ENCODE data around the gene C10orf95.

GRCh38 chr10:102401735-102402511 is 49.4 kb downstream of the C10orf95 start:
- TF ChIP-seq, protein P1, sequence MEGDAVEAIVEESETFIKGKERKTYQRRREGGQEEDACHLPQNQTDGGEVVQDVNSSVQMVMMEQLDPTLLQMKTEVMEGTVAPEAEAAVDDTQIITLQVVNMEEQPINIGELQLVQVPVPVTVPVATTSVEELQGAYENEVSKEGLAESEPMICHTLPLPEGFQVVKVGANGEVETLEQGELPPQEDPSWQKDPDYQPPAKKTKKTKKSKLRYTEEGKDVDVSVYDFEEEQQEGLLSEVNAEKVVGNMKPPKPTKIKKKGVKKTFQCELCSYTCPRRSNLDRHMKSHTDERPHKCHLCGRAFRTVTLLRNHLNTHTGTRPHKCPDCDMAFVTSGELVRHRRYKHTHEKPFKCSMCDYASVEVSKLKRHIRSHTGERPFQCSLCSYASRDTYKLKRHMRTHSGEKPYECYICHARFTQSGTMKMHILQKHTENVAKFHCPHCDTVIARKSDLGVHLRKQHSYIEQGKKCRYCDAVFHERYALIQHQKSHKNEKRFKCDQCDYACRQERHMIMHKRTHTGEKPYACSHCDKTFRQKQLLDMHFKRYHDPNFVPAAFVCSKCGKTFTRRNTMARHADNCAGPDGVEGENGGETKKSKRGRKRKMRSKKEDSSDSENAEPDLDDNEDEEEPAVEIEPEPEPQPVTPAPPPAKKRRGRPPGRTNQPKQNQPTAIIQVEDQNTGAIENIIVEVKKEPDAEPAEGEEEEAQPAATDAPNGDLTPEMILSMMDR (IDR thresholded peaks at IDR 0.05; ENCODE audit: insufficient read depth, low read depth, low read length): no peak
- TF ChIP-seq EZH2 (IDR thresholded peaks at IDR 0.05; ENCODE audit: insufficient read depth, low read length): no peak
